ENCODE data around the gene DCST2.

DNA sequence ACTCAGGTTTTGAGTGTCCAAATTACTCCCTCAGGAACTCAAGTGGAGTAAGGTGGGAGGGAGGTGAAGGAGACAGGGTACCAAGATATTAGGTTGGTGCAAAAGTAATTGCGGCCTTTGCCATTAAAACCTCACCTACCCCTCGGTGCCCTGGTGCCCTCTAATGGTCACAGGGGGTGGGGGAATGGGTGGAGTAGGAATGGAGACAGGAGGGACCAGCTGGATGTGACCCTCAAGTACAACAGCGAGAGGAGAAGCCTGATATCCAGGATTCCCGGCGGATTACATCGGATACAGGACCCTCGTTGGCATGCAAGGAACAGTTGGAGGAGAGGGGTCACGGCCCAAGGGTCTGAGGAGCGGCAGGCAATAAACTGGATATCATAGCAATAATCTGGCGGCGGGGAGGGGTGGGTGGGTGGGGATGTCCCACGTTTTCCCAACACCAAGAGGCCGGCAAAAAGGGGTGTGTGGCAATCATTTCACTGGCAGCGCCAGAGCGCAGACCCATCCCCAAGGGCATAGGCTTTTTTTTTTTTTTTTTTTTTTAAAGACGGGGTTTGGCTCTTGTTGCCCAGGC lies 35.3 kb downstream of the DCST2 start:
- TF ChIP-seq, protein P1, sequence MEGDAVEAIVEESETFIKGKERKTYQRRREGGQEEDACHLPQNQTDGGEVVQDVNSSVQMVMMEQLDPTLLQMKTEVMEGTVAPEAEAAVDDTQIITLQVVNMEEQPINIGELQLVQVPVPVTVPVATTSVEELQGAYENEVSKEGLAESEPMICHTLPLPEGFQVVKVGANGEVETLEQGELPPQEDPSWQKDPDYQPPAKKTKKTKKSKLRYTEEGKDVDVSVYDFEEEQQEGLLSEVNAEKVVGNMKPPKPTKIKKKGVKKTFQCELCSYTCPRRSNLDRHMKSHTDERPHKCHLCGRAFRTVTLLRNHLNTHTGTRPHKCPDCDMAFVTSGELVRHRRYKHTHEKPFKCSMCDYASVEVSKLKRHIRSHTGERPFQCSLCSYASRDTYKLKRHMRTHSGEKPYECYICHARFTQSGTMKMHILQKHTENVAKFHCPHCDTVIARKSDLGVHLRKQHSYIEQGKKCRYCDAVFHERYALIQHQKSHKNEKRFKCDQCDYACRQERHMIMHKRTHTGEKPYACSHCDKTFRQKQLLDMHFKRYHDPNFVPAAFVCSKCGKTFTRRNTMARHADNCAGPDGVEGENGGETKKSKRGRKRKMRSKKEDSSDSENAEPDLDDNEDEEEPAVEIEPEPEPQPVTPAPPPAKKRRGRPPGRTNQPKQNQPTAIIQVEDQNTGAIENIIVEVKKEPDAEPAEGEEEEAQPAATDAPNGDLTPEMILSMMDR (IDR thresholded peaks at IDR 0.05) = no peak
- no peak for TF ChIP-seq POLR2A (IDR thresholded peaks at IDR 0.05)
- no peak for TF ChIP-seq POLR2AphosphoS5 (IDR thresholded peaks at IDR 0.05)
